Neural cell (in vitro differentiated cells): ENCODE results near the gene TTC22. TPM values are rescaled to one million over a fixed set of nuclear protein-coding genes. Genes with fewer than 3 reads are reported as not detected.

Source experiments
- H2AFZ ChIP-seq: fragments of 200-600, 300-800 bp; sonication (generic), shearing (Covaris generic); 2 replicates; pipeline ENCODE4 v1.6.0; 2014; ENCODE audit warnings: low read depth, mild to moderate bottlenecking, antibody characterized with exemption, low read length, moderate library complexity
- H3F3A ChIP-seq: fragments of 200-600 bp; shearing (Covaris generic); 2 replicates; pipeline ENCODE4 v1.6.1; 2016; ENCODE audit warnings: mild to moderate bottlenecking, moderate library complexity, mixed read lengths, antibody characterized with exemption, low read length; ENCODE audit not compliant: insufficient read depth, poor library complexity, severe bottlenecking
- H3K27ac ChIP-seq: fragments of 200-600, 300-800 bp; sonication (generic), shearing (Covaris generic); 2 replicates; pipeline ENCODE4 v1.5.1; 2014; ENCODE audit warnings: mild to moderate bottlenecking, low read length, moderate library complexity
- H3K27me3 ChIP-seq: fragments of 300-800, 200-600 bp; sonication (generic), shearing (Covaris generic); 2 replicates; pipeline ENCODE4 v1.6.0; 2014; ENCODE audit warnings: mild to moderate bottlenecking, low read depth, low read length, moderate library complexity; ENCODE audit not compliant: insufficient read depth
- H3K36me3 ChIP-seq: fragments of 300-800, 200-600 bp; sonication (generic), shearing (Covaris generic); 2 replicates; pipeline ENCODE4 v1.5.1; 2014; ENCODE audit warnings: mild to moderate bottlenecking, antibody characterized with exemption, low read length, moderate library complexity; ENCODE audit not compliant: insufficient read depth
- H3K4me2 ChIP-seq: fragments of 300-800, 200-600 bp; sonication (generic), shearing (Covaris generic); 2 replicates; pipeline ENCODE4 v1.6.0; 2014; ENCODE audit warnings: mild to moderate bottlenecking, low read length
- H3K4me3 ChIP-seq: fragments of 300-800, 200-600 bp; sonication (generic), shearing (Covaris generic); 2 replicates; pipeline ENCODE4 v1.5.1; 2014; ENCODE audit warnings: mild to moderate bottlenecking, low read length, moderate library complexity
- H3K79me2 ChIP-seq: fragments of 200-600 bp; shearing (Covaris generic); replicated peaks from 2 replicates; pipeline ENCODE4 v1.6.0; 2014; ENCODE audit warnings: mild to moderate bottlenecking, low read length, moderate library complexity; ENCODE audit not compliant: insufficient read depth
- H3K9ac ChIP-seq: fragments of 300-800, 200-600 bp; sonication (generic), shearing (Covaris generic); 2 replicates; pipeline ENCODE4 v1.6.1; 2016; ENCODE audit warnings: mild to moderate bottlenecking, low read length, mixed read lengths
- H3K9me2 ChIP-seq: fragments of 200-600 bp; shearing (Covaris generic); 2 replicates; pipeline ENCODE4 v1.6.1; 2016; ENCODE audit warnings: mild to moderate bottlenecking, low read length, mixed read lengths; ENCODE audit not compliant: insufficient read depth
- H3K9me3 ChIP-seq: fragments of 200-600, 300-800 bp; sonication (generic), shearing (Covaris generic); 2 replicates; pipeline ENCODE4 v1.6.1; 2016; ENCODE audit warnings: mild to moderate bottlenecking, mixed run types, low read length, moderate library complexity, mixed read lengths
- H4K20me1 ChIP-seq: fragments of 200-600 bp; shearing (Covaris generic); 2 replicates; pipeline ENCODE4 v1.6.1; 2016; ENCODE audit warnings: mild to moderate bottlenecking, mixed run types; ENCODE audit not compliant: insufficient read depth
- EZH2 ChIP-seq: fragments of 200-600, 300-800 bp; shearing (Covaris generic), sonication (generic); IDR thresholded peaks from 2 replicates; pipeline ENCODE4 v1.6.1; 2014; ENCODE audit warnings: antibody characterized with exemption, low read length, borderline replicate concordance, mild to moderate bottlenecking; ENCODE audit not compliant: insufficient read depth, poor library complexity, severe bottlenecking
- MXI1 ChIP-seq: fragments of 450-650 bp; conservative IDR thresholded peaks from 2 replicates; pipeline ENCODE4 v1.6.1; 2014; ENCODE audit warnings: antibody characterized with exemption, mild to moderate bottlenecking; ENCODE audit not compliant: poor library complexity, severe bottlenecking
- POLR2AphosphoS5 ChIP-seq: IDR thresholded peaks from 2 replicates; pipeline ENCODE4 v1.6.1; 2012
- RAD21 ChIP-seq: fragments of 450-650 bp; conservative IDR thresholded peaks from 2 replicates; pipeline ENCODE4 v1.6.1; 2014; ENCODE audit warnings: antibody characterized with exemption, mild to moderate bottlenecking, moderate library complexity
- SMC3 ChIP-seq: fragments of 450-650 bp; conservative IDR thresholded peaks from 2 replicates; pipeline ENCODE4 v1.6.1; 2014; ENCODE audit warnings: antibody characterized with exemption, mild to moderate bottlenecking, moderate library complexity; ENCODE audit not compliant: poor library complexity
- TAF1 ChIP-seq: IDR thresholded peaks from 2 replicates; pipeline ENCODE4 v1.6.1; 2012; ENCODE audit warnings: low read depth
- polyA plus RNA-seq: library from polyadenylated mRNA; depleted of rRNA; stranded (reverse); fragments of >200 nt; gene quantifications from 2 replicates; pipeline ENCODE4 v1.2.3, GENCODE V29; 2014
- TF ChIP-seq, protein P1 (sequence below): fragments of 450-650 bp; IDR thresholded peaks from 2 replicates; pipeline ENCODE4 v1.5.1; 2014; ENCODE audit warnings: antibody characterized with exemption, mild to moderate bottlenecking, moderate library complexity; ENCODE audit not compliant: poor library complexity, severe bottlenecking
- TF ChIP-seq, protein P2 (sequence below): IDR thresholded peaks from 2 replicates; pipeline ENCODE4 v1.6.1; 2012; ENCODE audit warnings: borderline replicate concordance

The TTC22 gene
- polyA plus RNA-seq, 1 donor from 2014 or later = not detected

DNA sequence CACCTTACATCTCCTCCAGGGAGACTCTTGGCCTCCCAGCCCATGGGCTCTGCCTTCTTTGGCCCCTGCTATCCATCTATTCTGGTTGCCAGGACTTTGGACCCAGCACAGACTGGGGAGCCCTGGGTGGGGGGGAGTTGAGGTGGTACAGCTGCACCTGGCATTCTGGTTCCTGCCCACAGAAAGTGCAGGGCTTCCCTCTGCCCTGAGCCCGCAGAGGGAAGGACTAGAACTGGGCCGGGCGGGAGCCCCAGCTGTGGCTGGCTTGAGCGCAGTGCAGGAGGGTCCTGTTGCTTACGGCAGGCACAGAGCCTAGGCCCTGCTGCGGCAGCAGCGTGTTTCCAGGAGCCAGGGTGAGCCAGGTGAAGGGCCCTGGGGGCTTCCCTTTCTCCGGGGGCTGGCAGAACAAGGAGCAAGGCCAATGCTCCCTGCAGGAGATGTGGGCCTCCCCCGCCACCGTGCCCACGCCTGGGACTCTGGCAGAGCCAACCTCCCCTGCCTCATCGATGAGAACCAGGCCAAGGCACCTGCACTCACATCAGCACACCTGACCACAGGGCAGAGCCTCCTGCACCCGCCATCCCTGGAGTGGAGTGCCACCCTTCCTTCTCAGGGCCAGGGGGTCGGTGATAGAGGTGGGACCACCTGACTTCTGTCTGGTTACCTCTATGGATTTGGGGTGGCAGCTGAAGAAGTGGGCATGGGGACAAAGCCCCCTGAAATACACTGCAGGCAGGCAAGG, 52.9 kb downstream of the TTC22 start:
- H3K4me2 ChIP-seq = no peak overlapping the region
- H3K9me2 ChIP-seq = no peaks in the 10 kb centered on the region
- H3K79me2 ChIP-seq = no peaks in the 10 kb centered on the region
- H3K4me3 ChIP-seq = no peak overlapping the region
- no peaks in the 10 kb centered on the region for H3K9me3 ChIP-seq
- H3K9ac ChIP-seq = no peak overlapping the region
- no peak overlapping the region for H3K27ac ChIP-seq
- H3K36me3 ChIP-seq = no peaks in the 10 kb centered on the region
- no peaks in the 10 kb centered on the region for H3F3A ChIP-seq
- no peaks in the 10 kb centered on the region for H4K20me1 ChIP-seq
- H3K27me3 ChIP-seq = no peaks in the 10 kb centered on the region
- no peak overlapping the region for H2AFZ ChIP-seq
- no peak for TF ChIP-seq SMC3
- TF ChIP-seq TAF1 = no peak
- TF ChIP-seq RAD21 = no peak
- TF ChIP-seq EZH2 = no peak
- TF ChIP-seq, protein P1, sequence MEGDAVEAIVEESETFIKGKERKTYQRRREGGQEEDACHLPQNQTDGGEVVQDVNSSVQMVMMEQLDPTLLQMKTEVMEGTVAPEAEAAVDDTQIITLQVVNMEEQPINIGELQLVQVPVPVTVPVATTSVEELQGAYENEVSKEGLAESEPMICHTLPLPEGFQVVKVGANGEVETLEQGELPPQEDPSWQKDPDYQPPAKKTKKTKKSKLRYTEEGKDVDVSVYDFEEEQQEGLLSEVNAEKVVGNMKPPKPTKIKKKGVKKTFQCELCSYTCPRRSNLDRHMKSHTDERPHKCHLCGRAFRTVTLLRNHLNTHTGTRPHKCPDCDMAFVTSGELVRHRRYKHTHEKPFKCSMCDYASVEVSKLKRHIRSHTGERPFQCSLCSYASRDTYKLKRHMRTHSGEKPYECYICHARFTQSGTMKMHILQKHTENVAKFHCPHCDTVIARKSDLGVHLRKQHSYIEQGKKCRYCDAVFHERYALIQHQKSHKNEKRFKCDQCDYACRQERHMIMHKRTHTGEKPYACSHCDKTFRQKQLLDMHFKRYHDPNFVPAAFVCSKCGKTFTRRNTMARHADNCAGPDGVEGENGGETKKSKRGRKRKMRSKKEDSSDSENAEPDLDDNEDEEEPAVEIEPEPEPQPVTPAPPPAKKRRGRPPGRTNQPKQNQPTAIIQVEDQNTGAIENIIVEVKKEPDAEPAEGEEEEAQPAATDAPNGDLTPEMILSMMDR = no peak

DNA sequence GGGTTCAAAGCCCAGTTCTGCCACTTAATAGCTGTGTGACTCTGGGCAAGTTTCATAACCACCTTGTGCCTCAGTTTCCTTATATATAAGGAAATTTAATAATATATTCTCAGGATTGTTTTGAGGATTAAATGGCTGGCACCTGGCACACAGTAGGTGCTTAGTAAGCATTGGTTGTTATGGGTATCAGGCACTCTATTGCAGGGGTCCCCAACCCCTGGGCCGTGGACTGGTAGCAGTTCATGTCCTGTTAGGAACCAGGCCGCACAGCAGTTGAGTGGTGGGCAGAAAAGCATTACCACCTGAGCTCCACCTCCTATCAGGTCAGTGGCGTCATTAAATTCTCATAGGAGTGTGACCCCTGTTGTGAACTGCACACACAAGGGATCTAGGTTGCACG, 55.3 kb downstream of the TTC22 start:
- Histone ChIP-seq H3K27me3 (no peaks in the 10 kb centered on the region), H3K9me2 (no peaks in the 10 kb centered on the region), H3K36me3 (no peaks in the 10 kb centered on the region), H4K20me1 (no peaks in the 10 kb centered on the region), H3K79me2 (no peaks in the 10 kb centered on the region), H3F3A (no peaks in the 10 kb centered on the region), H2AFZ (no peak overlapping the region), H3K9ac (no peak overlapping the region), H3K4me2 (no peak overlapping the region), H3K4me3 (no peak overlapping the region), H3K9me3 (no peaks in the 10 kb centered on the region), H3K27ac (no peak overlapping the region)
- TF ChIP-seq, protein P1 = no peak
- TF ChIP-seq POLR2AphosphoS5 (no peak), RAD21 (no peak), MXI1 (no peak), TAF1 (no peak), EZH2 (no peak), SMC3 (no peak)
- TF ChIP-seq, protein P2, sequence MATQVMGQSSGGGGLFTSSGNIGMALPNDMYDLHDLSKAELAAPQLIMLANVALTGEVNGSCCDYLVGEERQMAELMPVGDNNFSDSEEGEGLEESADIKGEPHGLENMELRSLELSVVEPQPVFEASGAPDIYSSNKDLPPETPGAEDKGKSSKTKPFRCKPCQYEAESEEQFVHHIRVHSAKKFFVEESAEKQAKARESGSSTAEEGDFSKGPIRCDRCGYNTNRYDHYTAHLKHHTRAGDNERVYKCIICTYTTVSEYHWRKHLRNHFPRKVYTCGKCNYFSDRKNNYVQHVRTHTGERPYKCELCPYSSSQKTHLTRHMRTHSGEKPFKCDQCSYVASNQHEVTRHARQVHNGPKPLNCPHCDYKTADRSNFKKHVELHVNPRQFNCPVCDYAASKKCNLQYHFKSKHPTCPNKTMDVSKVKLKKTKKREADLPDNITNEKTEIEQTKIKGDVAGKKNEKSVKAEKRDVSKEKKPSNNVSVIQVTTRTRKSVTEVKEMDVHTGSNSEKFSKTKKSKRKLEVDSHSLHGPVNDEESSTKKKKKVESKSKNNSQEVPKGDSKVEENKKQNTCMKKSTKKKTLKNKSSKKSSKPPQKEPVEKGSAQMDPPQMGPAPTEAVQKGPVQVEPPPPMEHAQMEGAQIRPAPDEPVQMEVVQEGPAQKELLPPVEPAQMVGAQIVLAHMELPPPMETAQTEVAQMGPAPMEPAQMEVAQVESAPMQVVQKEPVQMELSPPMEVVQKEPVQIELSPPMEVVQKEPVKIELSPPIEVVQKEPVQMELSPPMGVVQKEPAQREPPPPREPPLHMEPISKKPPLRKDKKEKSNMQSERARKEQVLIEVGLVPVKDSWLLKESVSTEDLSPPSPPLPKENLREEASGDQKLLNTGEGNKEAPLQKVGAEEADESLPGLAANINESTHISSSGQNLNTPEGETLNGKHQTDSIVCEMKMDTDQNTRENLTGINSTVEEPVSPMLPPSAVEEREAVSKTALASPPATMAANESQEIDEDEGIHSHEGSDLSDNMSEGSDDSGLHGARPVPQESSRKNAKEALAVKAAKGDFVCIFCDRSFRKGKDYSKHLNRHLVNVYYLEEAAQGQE = no peak
